ENCODE data around the gene SNRPD3.

Gene SNRPD3

DNA sequence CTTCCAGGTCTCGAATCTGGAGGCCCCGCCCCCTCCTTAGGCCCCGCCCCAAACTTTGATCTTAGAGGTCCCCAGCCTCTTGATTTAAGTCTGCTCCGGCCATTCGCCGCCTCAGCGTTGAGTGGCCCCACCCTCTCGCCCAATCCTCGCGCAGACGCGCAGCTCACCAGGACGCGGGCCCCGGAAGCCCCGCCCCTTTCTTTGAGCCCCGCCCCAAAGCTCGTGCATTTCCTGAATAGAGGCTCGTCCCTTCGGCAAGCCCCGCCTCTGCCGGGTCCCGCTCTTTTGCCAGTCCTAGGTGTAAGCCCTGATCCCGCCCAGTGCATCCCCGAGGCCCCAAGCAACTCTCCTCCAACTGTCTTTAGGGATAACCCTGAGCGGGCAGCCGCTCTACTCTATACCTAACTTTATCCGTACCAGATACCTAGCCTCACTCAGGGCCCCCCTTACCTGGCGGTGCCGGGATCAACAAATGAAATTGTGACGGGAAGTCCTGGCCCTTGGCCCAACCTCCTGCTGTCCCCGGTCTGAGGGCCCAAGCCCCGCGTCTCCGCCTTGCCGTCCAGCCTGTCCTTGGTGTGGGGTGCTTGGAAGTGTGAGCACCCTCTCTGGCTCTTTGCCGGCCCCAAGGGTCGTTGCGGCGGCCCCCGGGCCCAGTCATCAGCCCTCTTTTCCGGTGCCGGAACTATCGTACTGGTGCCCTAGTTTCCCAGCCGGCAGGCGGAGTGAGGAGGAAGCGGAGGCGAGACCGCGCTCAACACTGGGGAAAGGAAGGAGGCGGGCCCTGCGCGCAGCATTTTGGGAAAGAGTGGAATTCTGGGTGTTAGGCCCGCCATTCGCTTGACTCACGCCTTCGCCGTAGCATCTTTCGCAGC lies at the start of gene SNRPD3:
Gene SNRPD3 (plus strand): TSS at position 835 of the 875 bp plus-strand sequence. CDS start 1,676 bp downstream, outside the sequence.
- peak within 1 kb of the TSS; percentile 86 to 99 (median 98) for H3K27ac ChIP-seq

DNA sequence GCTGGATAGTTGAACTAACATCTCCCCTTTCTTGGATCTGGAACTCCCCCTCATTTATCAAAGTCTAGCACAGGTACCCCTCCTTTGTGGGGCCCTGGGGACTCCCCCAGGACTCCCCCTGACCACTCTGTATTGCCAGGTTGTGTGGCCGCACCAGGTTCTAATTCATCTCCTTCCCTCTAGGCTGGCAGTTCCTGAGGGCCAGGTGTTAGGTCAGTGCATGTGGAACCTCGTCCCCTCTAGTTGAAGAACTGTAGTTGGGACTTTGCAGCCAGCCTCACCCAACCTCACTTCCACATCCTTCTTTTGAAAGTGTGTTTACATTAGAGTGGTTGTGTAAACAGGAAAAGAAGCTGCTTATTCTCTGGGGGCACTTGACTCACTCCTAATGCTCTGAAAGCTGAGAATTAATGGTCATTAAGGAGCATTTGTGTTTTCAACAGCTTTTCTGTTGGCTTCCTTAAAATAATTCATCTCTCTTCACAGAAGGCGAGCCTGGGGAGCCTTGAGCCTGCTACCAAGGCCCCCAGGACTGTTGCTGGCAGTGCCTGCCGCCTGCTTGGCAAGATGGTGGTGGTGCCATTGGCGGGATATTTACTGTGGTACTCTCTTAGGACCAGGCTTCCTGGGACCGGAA lies 48.9 kb upstream of the SNRPD3 start:
- Histone ChIP-seq H3K27ac (peak overlapping the region in 1 of 21 experiments; percentile 14), H3K4me3 (no peak overlapping the region)

More for the DNA sequence above, at the start of gene SNRPD3:
- H3K4me3 ChIP-seq, result peak within 1 kb of the TSS; percentile 67 to 98 (median 84)

DNA sequence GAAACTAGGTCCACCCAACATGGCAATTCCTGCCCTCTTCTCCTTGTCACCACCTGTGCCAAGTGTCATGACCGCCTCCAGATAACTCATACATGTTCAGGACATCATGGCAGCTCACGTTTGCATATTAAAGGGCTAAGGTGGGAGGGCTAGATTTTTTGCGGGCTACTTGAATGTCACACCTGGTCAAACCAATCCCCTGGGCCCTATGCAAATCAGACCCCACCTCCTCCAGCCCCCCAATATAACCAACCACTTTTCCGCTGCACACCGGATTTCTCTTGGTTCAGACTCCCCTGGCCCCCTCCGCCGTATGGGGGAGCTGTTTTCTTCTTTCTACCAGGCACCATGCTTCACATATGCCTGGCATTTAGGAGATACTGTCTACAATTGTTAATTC lies 48.1 kb upstream of the SNRPD3 start:
- Histone ChIP-seq H3K4me3 (no peak overlapping the region), H3K27ac (no peak overlapping the region)

DNA sequence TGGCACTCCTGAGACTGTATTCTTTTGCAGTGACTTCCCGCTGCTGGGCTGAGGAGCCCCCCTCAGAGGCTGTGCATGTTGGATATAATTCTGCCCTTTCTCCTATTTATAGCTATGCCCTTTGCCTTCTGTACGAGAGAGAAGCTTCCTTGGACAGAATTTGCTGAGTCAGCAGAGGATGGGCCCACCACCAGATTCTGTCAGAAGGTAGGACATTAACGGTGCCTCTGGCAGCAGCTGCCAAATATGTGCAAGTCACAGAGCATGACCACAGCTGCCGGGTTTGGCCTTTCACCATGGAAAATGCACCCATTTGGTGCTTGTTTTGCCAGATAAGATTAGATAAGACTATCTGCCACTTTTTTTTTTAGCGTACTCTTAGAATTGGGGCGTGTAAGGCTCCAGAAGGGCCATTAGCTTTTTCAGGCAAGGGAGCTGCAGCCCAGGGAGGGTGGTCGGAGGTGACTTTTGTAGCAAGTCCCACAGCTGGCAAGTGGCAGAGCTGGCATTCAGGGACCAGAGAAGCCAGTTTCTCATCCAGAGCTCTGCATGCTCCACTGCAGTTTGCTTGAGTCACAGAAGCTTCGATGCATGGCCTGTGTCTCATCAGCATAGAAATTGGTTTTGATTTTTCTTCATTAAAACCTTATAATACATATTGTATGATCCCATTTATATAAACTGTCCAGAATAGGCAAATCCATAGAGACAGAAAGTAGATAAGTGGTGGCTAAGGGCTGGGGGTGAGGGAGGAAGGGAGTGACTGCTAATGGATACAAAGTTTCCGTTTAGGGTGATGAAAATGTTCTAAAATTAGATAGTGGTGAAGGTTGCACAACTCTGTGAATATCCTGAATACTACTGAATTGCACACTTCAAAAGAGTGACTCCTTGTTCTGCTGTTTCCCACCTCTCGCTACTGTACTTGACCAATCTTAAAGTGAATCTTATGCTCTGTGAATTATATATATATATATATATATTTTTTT lies 44.9 kb upstream of the SNRPD3 start:
- Histone ChIP-seq H3K27ac (no peak overlapping the region), H3K4me3 (no peak overlapping the region)

DNA sequence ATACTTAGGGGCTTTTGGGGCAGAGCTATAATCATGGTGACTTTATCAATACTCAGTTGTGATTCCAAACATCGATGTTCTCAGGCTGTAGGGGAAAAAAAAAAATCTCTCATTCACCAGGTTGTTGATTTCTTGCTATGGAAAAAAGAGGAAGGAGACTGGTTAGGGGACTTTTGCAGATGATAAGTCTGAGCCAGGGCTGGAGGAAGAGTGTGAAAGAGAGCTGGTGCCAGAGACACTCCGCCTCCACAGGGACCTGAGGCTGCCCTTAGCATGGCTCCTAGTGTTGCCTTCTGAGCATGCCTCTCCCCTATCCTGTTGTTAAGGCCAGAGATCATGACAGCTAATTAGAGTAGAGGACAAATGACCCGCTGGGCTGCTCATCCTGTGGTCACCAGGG lies 43.8 kb upstream of the SNRPD3 start:
- Histone ChIP-seq H3K27ac (no peak overlapping the region), H3K4me3 (no peak overlapping the region)

DNA sequence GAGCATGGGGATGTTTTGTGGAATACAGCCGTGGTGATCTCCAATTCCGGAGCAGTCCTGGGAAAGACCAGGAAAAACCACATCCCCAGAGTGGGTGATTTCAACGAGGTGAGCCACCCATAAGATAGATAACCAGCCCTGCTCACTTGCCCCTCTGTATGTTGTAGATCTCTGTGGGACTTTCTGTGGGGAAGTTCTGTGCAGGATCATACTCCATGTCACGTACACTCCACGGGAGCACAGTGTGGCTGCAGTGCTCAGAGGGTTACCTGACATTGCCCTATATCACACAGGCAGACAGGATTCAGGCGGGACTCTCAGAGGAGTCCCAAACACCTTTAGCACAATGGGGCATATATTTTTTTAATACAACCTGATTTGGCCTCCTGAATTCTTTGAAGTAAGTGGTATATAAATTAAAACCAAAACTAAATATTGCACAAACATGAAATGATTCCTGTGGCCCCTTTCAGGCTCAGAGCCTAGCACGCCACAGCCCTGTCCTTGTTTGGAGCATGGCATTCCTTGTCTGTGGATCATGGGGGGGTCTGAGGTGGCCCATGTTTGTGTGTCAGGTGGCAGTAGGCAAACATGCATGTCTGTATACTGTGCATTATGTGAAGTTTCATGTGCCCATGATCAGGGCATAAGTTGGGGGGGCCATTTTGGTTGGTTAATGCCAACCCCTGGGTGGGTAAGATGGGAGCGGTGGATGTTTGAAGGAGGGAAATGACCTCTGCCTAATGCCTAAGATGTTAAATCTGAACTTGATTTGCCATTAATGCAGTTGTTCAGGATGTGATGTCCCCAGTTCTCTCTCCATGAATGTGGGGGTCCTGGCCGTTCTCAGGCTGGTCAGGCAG lies 42.2 kb upstream of the SNRPD3 start:
- no peak overlapping the region for H3K27ac ChIP-seq
- H3K4me3 ChIP-seq, result no peak overlapping the region

DNA sequence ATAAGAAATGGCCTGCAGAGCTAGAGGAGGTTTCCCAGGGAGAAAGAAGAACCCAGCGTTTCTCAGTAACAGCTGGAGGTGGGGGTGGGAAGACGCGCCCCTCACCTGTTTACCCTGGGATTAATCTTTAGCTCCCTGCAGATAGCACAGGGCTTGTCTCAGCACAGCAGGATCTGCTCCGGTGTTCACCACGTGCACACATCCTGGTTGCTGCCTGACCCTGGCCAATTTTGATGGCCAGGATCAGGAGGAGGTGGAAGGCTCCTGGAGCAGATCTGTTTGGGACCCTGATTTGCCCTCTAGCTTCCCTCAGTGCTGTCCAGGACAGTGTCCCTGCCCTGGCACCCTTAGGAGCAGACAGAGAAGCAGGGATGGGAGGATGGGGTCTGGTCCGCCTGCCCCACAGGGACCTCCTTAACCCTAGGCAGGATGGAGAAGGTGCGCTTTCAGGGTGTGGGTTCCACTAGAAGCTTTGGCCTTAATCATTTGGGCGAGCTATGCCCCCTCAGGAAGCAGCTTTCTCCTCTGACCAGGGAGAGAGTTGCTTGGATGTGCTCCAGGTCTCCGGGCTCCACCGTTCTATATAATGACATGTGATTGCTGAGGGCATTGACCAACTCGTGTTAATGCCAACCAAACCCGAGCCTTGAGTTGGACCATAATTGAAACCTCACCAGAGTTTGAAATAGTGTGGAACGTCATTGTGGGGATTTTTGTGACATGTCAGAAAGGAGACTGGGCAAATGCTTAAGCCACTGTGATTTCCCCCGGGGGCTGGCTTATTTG lies 41.4 kb upstream of the SNRPD3 start:
- Histone ChIP-seq H3K4me3 (no peak overlapping the region), H3K27ac (no peak overlapping the region)

DNA sequence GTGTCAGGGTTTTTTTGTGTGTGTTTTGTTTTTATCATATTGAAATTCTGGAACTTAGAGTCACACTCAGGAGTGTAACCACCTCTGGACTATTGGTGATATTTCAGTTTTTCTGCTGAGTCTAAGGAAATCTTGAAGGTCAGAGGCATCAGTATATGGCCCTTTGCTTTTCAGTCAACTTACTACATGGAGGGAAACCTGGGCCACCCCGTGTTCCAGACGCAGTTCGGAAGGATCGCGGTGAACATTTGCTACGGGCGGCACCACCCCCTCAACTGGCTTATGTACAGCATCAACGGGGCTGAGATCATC lies 40.8 kb upstream of the SNRPD3 start:
- H3K27ac ChIP-seq, result no peak overlapping the region

DNA sequence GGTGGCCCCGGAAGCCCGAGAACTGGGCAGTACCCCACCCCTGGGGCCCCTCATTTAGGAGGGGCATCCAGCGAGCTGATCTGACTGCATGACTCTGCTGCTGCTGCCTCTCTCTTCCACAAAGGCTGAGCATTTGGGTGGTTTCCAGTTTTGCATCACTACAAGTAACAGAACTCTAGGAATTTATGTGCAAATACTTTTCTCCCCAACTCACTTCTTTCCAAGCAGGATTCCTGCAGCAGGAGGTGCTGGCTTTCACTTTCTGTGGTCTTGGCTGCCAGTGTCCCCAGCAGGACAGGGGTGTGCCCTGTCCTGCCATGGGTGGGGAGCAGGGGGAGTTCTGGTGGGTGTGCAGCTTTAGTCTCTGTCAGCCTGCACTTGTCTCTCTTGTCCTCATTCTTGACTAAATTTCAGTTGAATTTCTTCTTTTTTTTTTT lies 39.5 kb upstream of the SNRPD3 start:
- H3K4me3 ChIP-seq, result no peak overlapping the region
- H3K27ac ChIP-seq, result peak overlapping the region in 1 of 21 experiments; percentile 21

More for the DNA sequence above, 40.8 kb upstream of the SNRPD3 start:
- H3K4me3 ChIP-seq, result no peak overlapping the region

DNA sequence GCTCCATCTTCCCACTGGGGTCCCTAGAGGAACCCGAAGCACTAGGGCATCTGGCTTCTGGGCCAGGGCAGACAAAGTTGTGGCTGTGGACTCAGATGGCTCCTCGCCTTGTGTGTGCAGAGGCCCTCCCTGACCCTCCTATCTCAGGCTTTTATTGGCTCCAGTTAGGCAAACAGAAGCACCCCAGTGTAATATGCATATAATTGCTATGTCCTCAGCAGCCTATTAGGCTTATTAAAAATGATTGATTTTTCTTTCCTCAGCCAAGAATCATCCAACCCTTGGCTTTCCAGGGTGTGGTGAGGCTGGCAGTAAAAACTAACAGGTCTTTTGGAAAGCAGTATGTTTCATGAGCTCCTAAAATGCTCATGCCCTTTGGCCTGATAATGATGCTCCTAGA lies 38.4 kb upstream of the SNRPD3 start:
- no peak overlapping the region for H3K27ac ChIP-seq
- no peak overlapping the region for H3K4me3 ChIP-seq

DNA sequence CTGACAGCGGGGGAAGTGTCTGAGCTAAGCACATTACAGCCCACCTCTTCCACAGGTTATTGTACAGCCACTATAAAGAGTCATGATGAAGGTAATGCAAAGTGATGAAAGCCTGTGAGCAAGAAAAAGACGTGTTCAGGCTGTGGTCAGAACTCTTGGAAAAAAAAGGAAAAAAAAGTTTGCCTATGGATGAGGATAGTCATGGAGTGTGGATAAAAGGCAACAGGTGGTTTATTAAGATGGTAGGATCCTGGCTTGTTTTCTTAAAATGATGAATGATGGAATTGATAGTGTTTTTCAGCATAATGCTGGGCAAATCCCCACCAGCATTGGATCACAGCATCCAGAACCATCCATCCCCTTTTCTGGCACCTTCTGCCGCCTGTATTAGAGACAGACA lies 37.6 kb upstream of the SNRPD3 start:
- H3K4me3 ChIP-seq, result no peak overlapping the region

DNA sequence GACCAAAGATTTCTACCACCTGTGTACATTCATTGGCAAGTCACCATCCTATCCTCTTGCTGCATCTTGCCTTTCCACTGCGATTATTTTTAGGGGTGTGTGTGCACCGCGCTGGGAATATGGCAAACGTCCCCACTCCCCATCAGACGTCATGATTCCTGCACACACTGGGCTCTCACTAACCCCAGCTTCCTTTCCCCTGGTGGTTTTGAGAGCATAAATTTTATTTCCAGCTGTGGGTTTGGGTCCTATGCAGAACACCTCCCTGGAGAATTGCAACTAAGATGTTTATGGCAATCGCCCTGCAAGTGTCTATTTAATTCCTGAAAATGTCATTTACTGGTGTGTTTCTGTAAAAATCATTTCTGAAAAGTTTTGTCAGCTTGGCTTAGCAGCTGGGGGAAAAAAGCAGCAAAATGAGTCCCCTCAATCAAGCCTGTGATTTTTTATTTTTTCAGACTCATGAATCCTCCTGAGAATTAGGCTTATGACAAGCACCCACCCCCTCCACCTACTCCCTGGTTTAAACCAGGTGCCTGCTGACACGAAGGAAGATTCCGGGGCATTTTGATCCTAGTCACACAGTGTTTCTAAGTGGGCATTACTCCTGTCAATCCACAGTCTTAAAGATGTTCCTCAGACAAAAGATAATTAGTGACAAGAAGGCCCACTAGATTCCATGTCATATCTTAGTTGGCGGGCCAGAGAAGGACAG lies 36.9 kb upstream of the SNRPD3 start:
- Histone ChIP-seq H3K27ac (no peak overlapping the region), H3K4me3 (no peak overlapping the region)

More for the DNA sequence above, 37.6 kb upstream of the SNRPD3 start:
- no peak overlapping the region for H3K27ac ChIP-seq

DNA sequence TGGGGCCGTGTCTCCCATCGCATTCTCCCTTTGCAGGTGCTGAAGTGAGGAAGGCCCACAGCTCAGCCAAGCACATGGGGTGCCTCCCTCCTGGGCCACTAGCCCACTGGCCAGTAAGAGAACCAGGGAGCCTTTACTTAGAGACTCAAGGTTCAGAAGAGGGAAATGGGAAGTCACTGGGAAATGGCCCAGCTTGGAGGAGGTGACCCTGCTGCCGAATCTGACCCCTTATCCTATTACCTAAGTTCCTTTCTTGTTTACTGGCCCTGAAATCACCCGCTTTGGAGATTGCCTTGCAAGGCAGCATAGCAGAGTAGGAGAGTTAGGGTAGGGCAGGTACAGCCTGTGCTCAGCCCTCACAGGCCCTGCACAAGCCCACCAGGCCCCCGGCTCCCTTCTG lies 36.3 kb upstream of the SNRPD3 start:
- Histone ChIP-seq H3K4me3 (no peak overlapping the region), H3K27ac (no peak overlapping the region)

DNA sequence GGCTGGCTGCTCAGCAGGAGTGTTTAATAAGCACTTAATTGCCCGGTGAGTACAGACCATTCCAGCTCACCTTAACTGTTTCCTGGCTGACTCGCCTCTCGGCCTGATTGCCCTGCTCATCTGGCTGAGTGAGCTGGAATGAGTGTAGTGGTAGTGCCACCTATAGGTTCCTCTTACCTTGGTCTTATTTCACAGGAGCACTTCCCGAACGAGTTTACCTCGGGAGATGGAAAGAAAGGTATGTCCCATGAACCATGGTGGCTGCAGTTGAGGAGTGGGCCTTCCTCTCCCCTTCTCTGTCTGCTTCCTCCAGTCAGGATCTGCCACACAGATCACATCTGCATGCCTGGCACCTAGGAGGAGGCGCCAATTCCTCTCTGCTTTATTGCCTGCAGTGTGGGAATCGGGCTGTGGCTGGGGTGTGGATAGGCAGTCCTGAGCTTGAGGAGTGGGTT lies 34.0 kb upstream of the SNRPD3 start:
- Histone ChIP-seq H3K4me3 (no peak overlapping the region), H3K27ac (no peak overlapping the region)

DNA sequence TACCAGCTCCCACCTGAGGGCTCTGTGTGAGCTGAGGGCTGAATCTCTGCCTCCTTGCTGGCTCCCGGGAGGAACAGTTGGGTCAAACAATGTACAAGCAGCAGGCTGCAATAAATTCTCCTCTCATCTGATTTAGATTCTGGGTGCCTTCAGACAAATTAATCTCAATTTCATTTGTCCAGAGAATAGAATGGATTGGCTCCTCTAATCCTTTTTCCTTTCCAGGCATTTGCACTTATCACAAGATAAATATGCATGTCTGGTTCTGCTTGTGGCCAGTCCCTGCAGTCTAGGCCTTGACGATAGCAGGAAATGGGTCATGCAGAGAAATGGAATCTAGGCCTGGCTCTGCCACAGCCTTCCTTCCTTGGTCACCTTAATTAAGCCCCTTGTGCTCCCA lies 31.9 kb upstream of the SNRPD3 start:
- no peak overlapping the region for H3K4me3 ChIP-seq
- no peak overlapping the region for H3K27ac ChIP-seq

DNA sequence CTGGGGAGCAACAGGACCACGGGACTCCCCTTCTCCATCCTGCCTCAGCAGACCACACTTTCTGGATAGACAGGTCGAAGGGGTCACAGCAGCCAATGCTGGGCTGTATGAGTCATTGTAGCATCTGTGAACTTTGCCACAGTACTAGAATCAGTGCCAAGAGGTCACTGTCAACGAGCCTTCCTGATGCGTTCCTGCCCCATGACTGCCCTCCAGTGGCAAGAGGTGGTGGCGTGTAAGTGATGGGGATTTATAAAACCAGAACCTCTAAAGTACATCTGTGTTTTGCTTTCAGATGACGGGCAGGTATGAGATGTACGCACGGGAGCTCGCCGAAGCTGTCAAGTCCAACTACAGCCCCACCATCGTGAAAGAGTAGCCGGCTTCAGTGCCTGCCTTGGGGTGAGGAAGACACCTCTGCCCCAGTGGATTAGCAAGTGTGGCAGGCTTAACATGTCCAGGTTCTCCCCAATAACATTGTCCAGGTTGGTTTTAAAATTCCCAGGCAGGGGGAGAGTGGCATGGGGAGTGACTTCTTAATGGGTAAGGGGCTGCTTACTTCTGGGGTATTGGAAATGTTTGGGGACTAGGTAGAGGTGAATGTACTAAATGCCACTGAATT lies 30.3 kb upstream of the SNRPD3 start:
- Histone ChIP-seq H3K4me3 (no peak overlapping the region), H3K27ac (no peak overlapping the region)

DNA sequence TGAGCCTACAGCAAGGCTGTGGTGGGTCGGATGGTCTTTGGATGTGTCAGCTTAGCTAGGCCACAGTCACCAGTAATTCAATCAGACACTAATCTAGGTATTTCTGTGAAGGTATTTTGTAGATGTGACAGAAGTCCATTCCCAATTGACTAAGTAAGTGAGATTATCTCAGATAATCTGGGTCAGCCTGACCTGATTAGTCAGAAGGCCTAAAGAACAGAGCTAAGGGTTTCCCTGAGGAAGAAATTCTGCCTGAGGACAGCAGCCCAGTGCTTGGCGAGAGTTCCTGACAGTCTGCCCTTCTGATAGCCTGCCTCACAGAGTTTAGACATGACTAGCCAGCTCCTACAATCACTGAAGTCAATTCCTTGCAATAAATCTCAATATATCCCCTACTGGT lies 29.6 kb upstream of the SNRPD3 start:
- Histone ChIP-seq H3K27ac (no peak overlapping the region), H3K4me3 (no peak overlapping the region)

Measured in skin epidermis (tissue), 12 donors.